K562 (cell line): ENCODE data around the gene PDIA5.

ENCODE experiments used
- ARID1B ChIP-seq: fragments of 450-650 bp; IDR thresholded peaks from 2 replicates; pipeline ENCODE4 v1.6.1; 2016; ENCODE audit warnings: antibody characterized with exemption, mild to moderate bottlenecking, inconsistent platforms
- MAFK ChIP-seq: IDR thresholded peaks from 2 replicates; pipeline ENCODE4 v1.6.1; 2011; ENCODE audit warnings: low read length, improper control_type of control experiment
- TEAD1 ChIP-seq, 2 experiments: fragments of 450-650 bp in 1 of 2; sonication (generic) in 1 of 2; formaldehyde crosslinking; IDR thresholded peaks; 2 replicates each; pipeline versions ENCODE4 v1.4.0 to v1.8.0; 2020 to 2022; ENCODE audit warnings: mild to moderate bottlenecking in 2 of 2, missing genetic modification reagents in 1 of 2
- ZBTB7A ChIP-seq: IDR thresholded peaks from 2 replicates; pipeline ENCODE4 v1.6.1; 2011; ENCODE audit warnings: low read depth, mild to moderate bottlenecking, low read length, moderate library complexity, borderline replicate concordance; ENCODE audit not compliant: control insufficient read depth

DNA sequence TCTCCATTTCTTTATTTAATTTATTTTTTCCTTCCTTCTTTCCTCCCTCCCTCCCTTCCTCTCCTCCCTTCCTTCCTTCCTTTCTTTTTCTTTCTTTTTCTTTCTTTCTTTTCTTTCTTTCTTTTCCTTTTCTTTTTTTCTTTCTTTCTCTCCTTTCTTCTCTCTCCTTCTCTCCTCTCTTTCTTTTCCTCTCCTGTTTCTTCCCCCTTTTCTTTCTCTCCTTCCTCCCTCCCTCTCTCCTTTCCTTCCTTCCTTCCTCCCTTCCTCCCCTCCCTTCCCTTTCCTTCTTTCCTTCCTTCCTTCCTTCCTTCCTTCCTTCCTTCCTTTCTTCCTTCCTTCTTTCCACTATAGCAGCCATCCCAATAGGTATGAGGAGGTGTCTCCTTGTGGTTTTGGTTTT lies 6.8 kb upstream of the PDIA5 start:
- no peak for TF ChIP-seq ZBTB7A
- no peak for TF ChIP-seq MAFK
- no peak for TF ChIP-seq ARID1B
- no peak for TF ChIP-seq TEAD1 (CRISPR knock-in tag; IDR thresholded peaks at IDR 0.05)
